CD14-positive monocyte (primary cell): ENCODE measurements around the gene CDK6. TPM values are rescaled to one million over a fixed set of nuclear protein-coding genes. Genes with fewer than 3 reads are reported as not detected.
A peak's percentile ranks its signal among the peaks of the same experiment; 100 is the strongest.

Experiments
- DNase-seq, 3 donors: peaks; one replicate each; pipeline ENCODE4 v3.0.0-alpha.2; 2011 to 2022
- H2AFZ ChIP-seq: 2 replicates; pipeline ENCODE4 v1.6.0; 2012; ENCODE audit warnings: mild to moderate bottlenecking, low read depth, low read length, inconsistent platforms; ENCODE audit not compliant: insufficient read depth, poor library complexity, severe bottlenecking
- H3K27ac ChIP-seq, 2 donors: 1 replicate in 1 of 2; 2 replicates in 1 of 2; pipeline ENCODE4 v1.5.1; 2012 to 2013; ENCODE audit warnings: low read length in 2 of 2, control low read depth in 1 of 2, inconsistent platforms in 1 of 2, low read depth in 1 of 2, mild to moderate bottlenecking in 1 of 2
- H3K27me3 ChIP-seq, 2 donors: one replicate each; pipeline versions ENCODE4 v1.6.0 to v1.6.1; 2011 to 2013; ENCODE audit warnings: low read length in 2 of 2; ENCODE audit not compliant: control insufficient read depth in 2 of 2, insufficient read depth in 2 of 2
- H3K36me3 ChIP-seq, 2 donors: replicated peaks in 1 of 2; 1 replicate in 1 of 2; 2 replicates in 1 of 2; pipeline versions ENCODE4 v1.5.1 to v1.6.1; 2012 to 2013; ENCODE audit warnings: low read length in 2 of 2, control low read depth in 1 of 2, inconsistent platforms in 1 of 2, mild to moderate bottlenecking in 1 of 2; ENCODE audit not compliant: insufficient read depth in 2 of 2, control insufficient read depth in 1 of 2
- H3K4me1 ChIP-seq, 2 donors: 1 replicate in 1 of 2; 2 replicates in 1 of 2; pipeline versions ENCODE4 v1.5.1 to v1.6.1; 2012 to 2013; ENCODE audit warnings: low read length in 2 of 2, control low read depth in 1 of 2, inconsistent platforms in 1 of 2, mild to moderate bottlenecking in 1 of 2, moderate library complexity in 1 of 2; ENCODE audit not compliant: insufficient read depth in 2 of 2, control insufficient read depth in 1 of 2
- H3K4me2 ChIP-seq: replicated peaks from 2 replicates; pipeline ENCODE3; 2012; ENCODE audit warnings: low read length, moderate library complexity, mild to moderate bottlenecking; ENCODE audit not compliant: poor library complexity, severe bottlenecking; ENCODE audit errors: extremely low read depth
- H3K4me3 ChIP-seq, 3 experiments: fragments of 200-600 bp in 1 of 3; sonication (generic) in 1 of 3; replicated peaks in 1 of 3; 1 replicate in 2 of 3; 2 replicates in 1 of 3; pipeline ENCODE4 v1.5.1; 2011 to 2013; ENCODE audit warnings: low read length in 3 of 3, mild to moderate bottlenecking in 3 of 3, control low read depth in 2 of 3, low read depth in 2 of 3, inconsistent platforms in 1 of 3, moderate library complexity in 1 of 3
- H3K79me2 ChIP-seq: 2 replicates; pipeline ENCODE4 v1.6.0; 2012; ENCODE audit warnings: mild to moderate bottlenecking, control low read depth, inconsistent platforms, low read length, moderate library complexity; ENCODE audit not compliant: insufficient read depth
- H3K9ac ChIP-seq: 2 replicates; pipeline ENCODE4 v1.6.0; 2017; ENCODE audit warnings: low read length, mild to moderate bottlenecking; ENCODE audit not compliant: insufficient read depth, poor library complexity, severe bottlenecking
- H3K9me3 ChIP-seq, 2 donors: replicated peaks in 1 of 2; 1 replicate in 1 of 2; 2 replicates in 1 of 2; pipeline versions ENCODE4 v1.5.1 to v1.6.1; 2012 to 2013; ENCODE audit warnings: low read length in 2 of 2, control low read depth in 1 of 2; ENCODE audit not compliant: control insufficient read depth in 1 of 2, insufficient read depth in 1 of 2
- H4K20me1 ChIP-seq: 2 replicates; pipeline ENCODE4 v1.6.0; 2012; ENCODE audit warnings: mild to moderate bottlenecking, low read length, control low read depth, moderate library complexity; ENCODE audit not compliant: insufficient read depth
- H3K27ac Mint-ChIP-seq, 7 donors: one replicate each; pipeline ENCODE4 v1.8.0; 2020; ENCODE audit warnings: mild to moderate bottlenecking in 7 of 7, mixed read lengths in 7 of 7, moderate library complexity in 6 of 7, inconsistent platforms in 2 of 7
- H3K27me3 Mint-ChIP-seq, 3 donors: one replicate each; pipeline ENCODE4 v1.8.0; 2021 to 2022; ENCODE audit warnings: low read depth in 3 of 3, mild to moderate bottlenecking in 3 of 3, mixed read lengths in 3 of 3, moderate library complexity in 3 of 3, inconsistent platforms in 1 of 3
- H3K36me3 Mint-ChIP-seq, 2 donors: one replicate each; pipeline ENCODE4 v1.8.0; 2020; ENCODE audit warnings: mixed read lengths in 2 of 2, inconsistent platforms in 1 of 2, mild to moderate bottlenecking in 1 of 2
- H3K4me1 Mint-ChIP-seq: one replicate; pipeline ENCODE4 v1.8.0; 2020; ENCODE audit warnings: mild to moderate bottlenecking, mixed read lengths
- H3K4me3 Mint-ChIP-seq, 2 donors: one replicate each; pipeline ENCODE4 v1.8.0; 2020; ENCODE audit warnings: mild to moderate bottlenecking in 2 of 2, mixed read lengths in 2 of 2, moderate library complexity in 1 of 2
- H3K9me3 Mint-ChIP-seq, 7 donors: one replicate each; pipeline ENCODE4 v1.8.0; 2020 to 2022; ENCODE audit warnings: mixed read lengths in 7 of 7, mild to moderate bottlenecking in 6 of 7, moderate library complexity in 6 of 7, inconsistent platforms in 2 of 7
- CTCF ChIP-seq: fragments of 200-600 bp; IDR thresholded peaks from one replicate; pipeline ENCODE4 v1.8.0; 2022; ENCODE audit warnings: antibody characterized with exemption, mild to moderate bottlenecking
- WGBS: methylation state at CpG from one replicate; pipeline ENCODE4 v1.1.5; 2013; ENCODE audit warnings: missing lambda C conversion rate; ENCODE audit not compliant: insufficient coverage; 5-methylcytosine and 5-hydroxymethylcytosine counted together
- intact Hi-C, 2 donors: fragments of 100-400 bp; cut with micrococcal nuclease; formaldehyde crosslinking; loops; one replicate each; pipeline versions ENCODE4 v1.15.0 to v1.15.1; 2023
- polyA plus RNA-seq, 3 donors: library from polyadenylated mRNA; depleted of rRNA in 1 of 3; unstranded in 2 of 3; stranded (reverse) in 1 of 3; fragments of 300-500 nt in 2 of 3; fragments of >200 nt in 1 of 3; fragmentation: Illumina TruSeq in 2 of 3; gene quantifications; 1 replicate in 2 of 3; 2 replicates in 1 of 3; pipeline ENCODE4 v1.2.3, GENCODE V29; 2012 to 2021

CDK6 gene
- polyA plus RNA-seq, 3 donors = 3.4 to 4.3 (median 3.8) TPM

GRCh38 chr7:92750946-92751345, 85.4 kb downstream of the CDK6 start:
- WGBS = no CpG with 5 or more reads among the region's 6 CpGs
- Mint-ChIP-seq H3K27ac (no peak overlapping the region), H3K27me3 (no peaks in the 10 kb centered on the region), H3K9me3 (no peaks in the 10 kb centered on the region), H3K36me3 (peaks cover 0 to 4% of the 10 kb centered on the region in 2 donors), H3K4me3 (no peak overlapping the region), H3K4me1 (peaks cover 41% of the 10 kb centered on the region)
- Histone ChIP-seq H4K20me1 (no peaks in the 10 kb centered on the region), H3K9ac (no peak overlapping the region), H3K4me3 (no peak overlapping the region), H3K27me3 (no peaks in the 10 kb centered on the region), H3K9me3 (no peaks in the 10 kb centered on the region), H3K4me1 (peaks cover 17 to 30% of the 10 kb centered on the region in 2 donors), H3K27ac (no peak overlapping the region), H2AFZ (no peak overlapping the region), H3K79me2 (peaks cover 28% of the 10 kb centered on the region), H3K4me2 (no peak overlapping the region), H3K36me3 (no peaks in the 10 kb centered on the region)
- DNase-seq = no peak
- intact Hi-C loops = no loop called here
- no peak for TF ChIP-seq CTCF

GRCh38 chr7:92750447-92750839, 85.9 kb downstream of the CDK6 start:
- H3K9ac ChIP-seq = no peak overlapping the region
- H3K27me3 ChIP-seq = no peaks in the 10 kb centered on the region
- no peak for DNase-seq
- Mint-ChIP-seq H3K9me3 (no peaks in the 10 kb centered on the region), H3K36me3 (peaks cover 0 to 4% of the 10 kb centered on the region in 2 donors), H3K4me1 (peaks cover 36% of the 10 kb centered on the region), H3K27me3 (no peaks in the 10 kb centered on the region), H3K27ac (peak overlapping the region in 1 of 7 donors; percentile 45), H3K4me3 (no peak overlapping the region)
- H3K36me3 ChIP-seq = no peaks in the 10 kb centered on the region
- no peak overlapping the region for H3K4me2 ChIP-seq
- no CpG with 5 or more reads among the region's 4 CpGs for WGBS
- intact Hi-C loops = no loop called here
- no peak for TF ChIP-seq CTCF
- no peak overlapping the region for H3K4me3 ChIP-seq
- H3K9me3 ChIP-seq = no peaks in the 10 kb centered on the region
- no peak overlapping the region for H2AFZ ChIP-seq
- no peaks in the 10 kb centered on the region for H4K20me1 ChIP-seq
- H3K79me2 ChIP-seq = peaks cover 30% of the 10 kb centered on the region
- peaks cover 12 to 25% of the 10 kb centered on the region in 2 donors for H3K4me1 ChIP-seq
- H3K27ac ChIP-seq = no peak overlapping the region
